ENCODE data around the gene SLC7A6. TPM values are rescaled to one million over a fixed set of nuclear protein-coding genes. Genes with fewer than 3 reads are reported as not detected.

The SLC7A6 gene
- total RNA-seq, 4 donors from 2014 or later, result 20.6 to 145 (median 31.4) TPM

GRCh38 chr16:68345351-68345810 is 81.1 kb downstream of the SLC7A6 start:
- Histone ChIP-seq H3K27ac (no peak overlapping the region), H3K4me3 (no peak overlapping the region), H3K27me3 (no peaks in the 10 kb centered on the region), H3K9me3 (no peaks in the 10 kb centered on the region), H3K4me1 (no peaks in the 10 kb centered on the region), H3K36me3 (peaks cover 0 to 31% (median 9%) of the 10 kb centered on the region in 4 donors)
- no peak for DNase-seq
- intact Hi-C loops (cut with DNase I; ENCODE audit: low total_unique reads), result no loop called here
- in situ Hi-C loops (cut with MboI; ENCODE audit: low pct_ligation_motif_present in 1 of 4, low pct_unique_long_range_greater_than_20kb in 1 of 4, low sequenced_read_pairs in 3 of 4), result no loop called here
- WGBS, 2 donors (ENCODE audit: low coverage in 1 of 2), result 81 to 86% methylated on average over 1 to 11 of the region's 11 CpGs
- TF ChIP-seq POLR2AphosphoS5 (IDR thresholded peaks at IDR 0.05) (no peak), EP300 (IDR thresholded peaks at IDR 0.05; ENCODE audit: low read depth) (no peak), POLR2A (IDR thresholded peaks at IDR 0.05) (no peak), CTCF (IDR thresholded peaks at IDR 0.05) (no peak)

GRCh38 chr16:68345958-68346635 is 81.8 kb downstream of the SLC7A6 start:
- intact Hi-C loops (cut with DNase I; ENCODE audit: low total_unique reads) (no loop called here), in situ Hi-C loops (cut with MboI; ENCODE audit: low pct_ligation_motif_present in 1 of 4, low pct_unique_long_range_greater_than_20kb in 1 of 4, low sequenced_read_pairs in 3 of 4) (no loop called here)
- TF ChIP-seq POLR2A (IDR thresholded peaks at IDR 0.05), result no peak
- no peak for TF ChIP-seq EP300 (IDR thresholded peaks at IDR 0.05; ENCODE audit: low read depth)
- TF ChIP-seq CTCF (IDR thresholded peaks at IDR 0.05), result no peak
- TF ChIP-seq POLR2AphosphoS5 (IDR thresholded peaks at IDR 0.05), result no peak
- H3K4me1 ChIP-seq, result peaks cover 0 to under 1% (median under 1%) of the 10 kb centered on the region in 4 donors
- H3K36me3 ChIP-seq, result peaks cover 0 to 31% (median 7%) of the 10 kb centered on the region in 4 donors
- no peak for DNase-seq
- 98% methylated on average over 16 of the region's 16 CpGs; no CpG with 5 or more reads in 1 of the 2 donors for WGBS, 2 donors (ENCODE audit: low coverage in 1 of 2)
- H3K27ac ChIP-seq, result no peak overlapping the region
- no peaks in the 10 kb centered on the region for H3K27me3 ChIP-seq
- no peak overlapping the region for H3K4me3 ChIP-seq
- H3K9me3 ChIP-seq, result no peaks in the 10 kb centered on the region

GRCh38 chr16:68346892-68347480 is 82.7 kb downstream of the SLC7A6 start:
- in situ Hi-C loops (cut with MboI; ENCODE audit: low pct_ligation_motif_present in 1 of 4, low pct_unique_long_range_greater_than_20kb in 1 of 4, low sequenced_read_pairs in 3 of 4) (no loop called here), intact Hi-C loops (cut with DNase I; ENCODE audit: low total_unique reads) (no loop called here)
- no peak for DNase-seq
- H3K9me3 ChIP-seq, result no peaks in the 10 kb centered on the region
- TF ChIP-seq CTCF (IDR thresholded peaks at IDR 0.05) (no peak), POLR2A (IDR thresholded peaks at IDR 0.05) (no peak), POLR2AphosphoS5 (IDR thresholded peaks at IDR 0.05) (no peak), EP300 (IDR thresholded peaks at IDR 0.05; ENCODE audit: low read depth) (no peak)
- no peak overlapping the region for H3K27ac ChIP-seq
- H3K36me3 ChIP-seq, result peaks cover 0 to 31% (median 7%) of the 10 kb centered on the region in 4 donors
- no peaks in the 10 kb centered on the region for H3K27me3 ChIP-seq
- no peak overlapping the region for H3K4me3 ChIP-seq
- peaks cover 4 to 7% (median 7%) of the 10 kb centered on the region in 4 donors for H3K4me1 ChIP-seq
- WGBS, 2 donors (ENCODE audit: low coverage in 1 of 2), result 90% methylated on average over 12 of the region's 12 CpGs; no CpG with 5 or more reads in 1 of the 2 donors

GRCh38 chr16:68347605-68348004 is 83.3 kb downstream of the SLC7A6 start:
- Histone ChIP-seq H3K9me3 (no peaks in the 10 kb centered on the region), H3K4me3 (no peak overlapping the region), H3K36me3 (peaks cover 0 to 31% (median 7%) of the 10 kb centered on the region in 4 donors), H3K27me3 (no peaks in the 10 kb centered on the region), H3K27ac (no peak overlapping the region), H3K4me1 (peaks cover 4 to 8% (median 7%) of the 10 kb centered on the region in 4 donors)
- intact Hi-C loops (cut with DNase I; ENCODE audit: low total_unique reads) (no loop called here), in situ Hi-C loops (cut with MboI; ENCODE audit: low pct_ligation_motif_present in 1 of 4, low pct_unique_long_range_greater_than_20kb in 1 of 4, low sequenced_read_pairs in 3 of 4) (no loop called here)
- WGBS, 2 donors (ENCODE audit: low coverage in 1 of 2), result 86% methylated on average over 4 of the region's 4 CpGs; no CpG with 5 or more reads in 1 of the 2 donors
- no peak for TF ChIP-seq EP300 (IDR thresholded peaks at IDR 0.05; ENCODE audit: low read depth)
- DNase-seq, result no peak

Measured in transverse colon (tissue), 4 donors.